GM12878 (cell line): ENCODE results near the gene TTYH1. TPM values are rescaled to one million over a fixed set of nuclear protein-coding genes. Genes with fewer than 3 reads are reported as not detected.

ENCODE experiments used
- ATAC-seq: fragments of 200-7000 bp; cut with Tn5 transposase; 3 replicates; pipeline ENCODE4 v1.9.1; 2020; ENCODE audit warnings: mild to moderate bottlenecking, moderate library complexity
- BruUV-seq: library from RNA; stranded (reverse); fragments of 400-500 nt; replicated peaks from 2 replicates; lab custom pipeline; 2021; lab: Mats Ljungman, UMichigan
- CTCF ChIA-PET: fragments of 300-600 bp; sonication (Branson Sonifier 250); formaldehyde crosslinking; extraction: SDS; loops from one replicate; lab custom pipeline; 2021; ENCODE audit warnings: inconsistent platforms; lab: Yijun Ruan, JAX
- POLR2A ChIA-PET: fragments of 350-600 bp; formaldehyde crosslinking; extraction: SDS; loops from one replicate; lab custom pipeline; 2021; ENCODE audit warnings: inconsistent platforms; lab: Charles Lee
- RAD21 ChIA-PET: fragments of 300-600 bp; sonication (Branson Sonifier 250); formaldehyde crosslinking; loops from one replicate; lab custom pipeline; 2023; ENCODE audit warnings: antibody characterized with exemption; ENCODE audit not compliant: unreplicated experiment; lab: Charles Lee
- SMC1A ChIA-PET: fragments of 300-600 bp; sonication (Branson Sonifier 250); formaldehyde crosslinking; loops from one replicate; lab custom pipeline; 2023; ENCODE audit not compliant: unreplicated experiment, uncharacterized antibody; lab: Charles Lee
- DNase-seq: peaks from one replicate; pipeline ENCODE4 v3.0.0-alpha.2; 2011; ENCODE audit warnings: low read depth, low spot score
- FAIRE-seq: peaks from 3 replicates; lab custom pipeline; 2011; peaks lifted over from hg19 to GRCh38; lab: Jason Lieb, UNC
- H2AFZ ChIP-seq: 2 replicates; pipeline ENCODE4 v1.6.0; 2011; ENCODE audit warnings: low read depth, low read length, control low read depth; ENCODE audit not compliant: control insufficient read depth
- H3K27ac ChIP-seq: 2 replicates; pipeline ENCODE4 v1.5.1; 2011; ENCODE audit warnings: control low read depth; ENCODE audit not compliant: control insufficient read depth, insufficient read depth
- H3K27me3 ChIP-seq, 2 experiments: replicated peaks in 1 of 2; 2 replicates each; pipeline versions ENCODE4 v1.6.0 to v1.6.1; 2011; ENCODE audit warnings: low read length in 1 of 2; ENCODE audit not compliant: control insufficient read depth in 2 of 2, insufficient read depth in 2 of 2
- H3K36me3 ChIP-seq, 2 experiments: 2 replicates each; pipeline ENCODE4 v1.5.1; 2011; ENCODE audit warnings: low read length in 1 of 2; ENCODE audit not compliant: control insufficient read depth in 2 of 2, insufficient read depth in 2 of 2
- H3K4me1 ChIP-seq: 2 replicates; pipeline ENCODE4 v1.6.1; 2011; ENCODE audit warnings: mild to moderate bottlenecking, low read length, moderate library complexity, mixed read lengths; ENCODE audit not compliant: control insufficient read depth, insufficient read depth
- H3K4me2 ChIP-seq: 2 replicates; pipeline ENCODE4 v1.6.0; 2011; ENCODE audit warnings: control low read depth; ENCODE audit not compliant: control insufficient read depth, insufficient read depth
- H3K4me3 ChIP-seq: fragments of 200-600 bp; sonication (generic); 2 replicates; pipeline ENCODE4 v1.5.1; 2016
- H3K79me2 ChIP-seq: 2 replicates; pipeline ENCODE4 v1.6.0; 2011; ENCODE audit warnings: low read length; ENCODE audit not compliant: control insufficient read depth, insufficient read depth
- H3K9ac ChIP-seq: 2 replicates; pipeline ENCODE4 v1.8.0; 2011; ENCODE audit warnings: low read length, control low read depth, mixed read lengths; ENCODE audit not compliant: control insufficient read depth, insufficient read depth
- H3K9me3 ChIP-seq: replicated peaks from 3 replicates; pipeline ENCODE4 v1.5.1; 2011; ENCODE audit warnings: mild to moderate bottlenecking, low read length; ENCODE audit not compliant: control insufficient read depth, insufficient read depth
- H4K20me1 ChIP-seq: 2 replicates; pipeline ENCODE4 v1.6.0; 2011; ENCODE audit not compliant: control insufficient read depth, insufficient read depth
- BHLHE40 ChIP-seq, 2 experiments: fragments of 450-650 bp in 1 of 2; IDR thresholded peaks; 2 replicates each; pipeline ENCODE4 v1.6.1; 2011 to 2017; ENCODE audit warnings: low read depth in 2 of 2, borderline replicate concordance in 1 of 2, improper control_type of control experiment in 1 of 2, low read length in 1 of 2, mild to moderate bottlenecking in 1 of 2
- CEBPB ChIP-seq, 2 experiments: fragments of 150-350 bp in 1 of 2; IDR thresholded peaks; 2 replicates each; pipeline ENCODE4 v1.6.1; 2012 to 2014; ENCODE audit warnings: low read depth in 2 of 2, low read length in 2 of 2, borderline replicate concordance in 1 of 2, inconsistent platforms in 1 of 2
- CREM ChIP-seq: IDR thresholded peaks from 2 replicates; pipeline ENCODE4 v1.6.1; 2014; ENCODE audit warnings: antibody characterized with exemption, low read depth
- E2F4 ChIP-seq: IDR thresholded peaks from 2 replicates; pipeline ENCODE4 v1.6.1; 2012; ENCODE audit warnings: low read depth, low read length, improper control_type of control experiment
- EP300 ChIP-seq, 2 experiments: fragments of 150-350 bp in 1 of 2; IDR thresholded peaks; 2 replicates each; pipeline ENCODE4 v1.6.1; 2011 to 2012; ENCODE audit warnings: low read depth in 2 of 2, low read length in 2 of 2, borderline replicate concordance in 1 of 2, improper control_type of control experiment in 1 of 2, inconsistent platforms in 1 of 2; ENCODE audit not compliant: control insufficient read depth in 1 of 2
- FOXM1 ChIP-seq: IDR thresholded peaks from 2 replicates; pipeline ENCODE4 v1.6.1; 2012; ENCODE audit warnings: low read depth, mild to moderate bottlenecking, inconsistent platforms, low read length, moderate library complexity
- IRF4 ChIP-seq: IDR thresholded peaks from 2 replicates; pipeline ENCODE4 v1.6.1; 2011; ENCODE audit warnings: low read depth, low read length
- KAT2A ChIP-seq: conservative IDR thresholded peaks from 2 replicates; pipeline ENCODE4 v1.6.1; 2011; ENCODE audit warnings: low read depth, low read length; ENCODE audit not compliant: control insufficient read depth
- MAX ChIP-seq: IDR thresholded peaks from 2 replicates; pipeline ENCODE4 v1.6.1; 2012; ENCODE audit warnings: low read depth, low read length, improper control_type of control experiment
- MTA2 ChIP-seq: fragments of 450-650 bp; IDR thresholded peaks from 2 replicates; pipeline ENCODE4 v1.6.1; 2016; ENCODE audit warnings: low read depth, mild to moderate bottlenecking, moderate library complexity
- NBN ChIP-seq: fragments of 450-650 bp; IDR thresholded peaks from 2 replicates; pipeline ENCODE4 v1.6.1; 2016
- NR2C1 ChIP-seq: fragments of 450-650 bp; IDR thresholded peaks from 2 replicates; pipeline ENCODE4 v1.6.1; 2017; ENCODE audit warnings: antibody characterized with exemption, mild to moderate bottlenecking, moderate library complexity
- PBX3 ChIP-seq: IDR thresholded peaks from 2 replicates; pipeline ENCODE4 v1.6.1; 2011; ENCODE audit warnings: mild to moderate bottlenecking, low read depth, low read length, moderate library complexity; ENCODE audit not compliant: insufficient replicate concordance
- POU2F2 ChIP-seq: IDR thresholded peaks from 3 replicates; pipeline ENCODE4 v1.6.1; 2011; ENCODE audit warnings: low read depth, mild to moderate bottlenecking, low read length, borderline replicate concordance
- RCOR1 ChIP-seq: conservative IDR thresholded peaks from 2 replicates; pipeline ENCODE4 v1.6.1; 2012; ENCODE audit warnings: low read depth, low read length, improper control_type of control experiment
- SMARCA5 ChIP-seq: fragments of 450-650 bp; IDR thresholded peaks from 2 replicates; pipeline ENCODE4 v1.6.1; 2017; ENCODE audit warnings: mild to moderate bottlenecking
- SP1 ChIP-seq: IDR thresholded peaks from one replicate; pipeline ENCODE4 v1.6.1; 2011; ENCODE audit warnings: low read depth, low read length
- SPI1 ChIP-seq: IDR thresholded peaks from 2 replicates; pipeline ENCODE4 v1.6.1; 2011; ENCODE audit warnings: low read depth, mild to moderate bottlenecking, low read length, moderate library complexity, borderline replicate concordance; ENCODE audit not compliant: insufficient read depth
- ZNF384 ChIP-seq: IDR thresholded peaks from 2 replicates; pipeline ENCODE4 v1.6.1; 2012; ENCODE audit warnings: low read depth, mild to moderate bottlenecking, low read length, improper control_type of control experiment, borderline replicate concordance
- ZNF622 ChIP-seq: fragments of 450-650 bp; IDR thresholded peaks from 2 replicates; pipeline ENCODE4 v1.6.1; 2017; ENCODE audit warnings: mild to moderate bottlenecking, inconsistent platforms
- WGBS: methylation state at CpG from one replicate; pipeline ENCODE4 v1.1.6; 2016; ENCODE audit warnings: low lambda C conversion rate; ENCODE audit not compliant: insufficient replicate concordance, insufficient coverage; ENCODE audit errors: missing lambda C conversion rate; 5-methylcytosine and 5-hydroxymethylcytosine counted together
- in situ Hi-C: fragments of 300-500 bp; cut with MboI; formaldehyde crosslinking; loops from 9 replicates; pipeline ENCODE4 v1.14.3; 2018; ENCODE audit warnings: mixed read lengths
- intact Hi-C: fragments of 100-400 bp; cut with micrococcal nuclease; formaldehyde crosslinking; loops from one replicate; pipeline ENCODE4 v1.14.2; 2022; ENCODE audit not compliant: unreplicated experiment
- polyA plus RNA-seq, 11 experiments: library from polyadenylated mRNA; depleted of rRNA in 4 of 11; unstranded in 6 of 11; stranded (reverse) in 5 of 11; fragments of >200 nt; fragmentation: Nextera tagmentation in 4 of 11; fragmentation: Illumina TruSeq in 1 of 11; extraction: Ambion mirVana in 4 of 11; extraction: Trizol in 1 of 11; gene quantifications; 1 replicate in 1 of 11; 2 replicates in 10 of 11; pipeline versions ENCODE4 v1.2.1 to v1.2.3, GENCODE V29; 2011 to 2016; ENCODE audit warnings: inconsistent platforms in 2 of 11, missing spikeins in 2 of 11, low read depth in 1 of 11
- total RNA-seq, 4 experiments: library from RNA; depleted of rRNA in 3 of 4; stranded (reverse); fragments of >200 nt in 3 of 4; fragmentation: Illumina TruSeq in 1 of 4; extraction: Trizol in 1 of 4; gene quantifications; 2 replicates each; pipeline versions ENCODE4 v1.2.1 to v1.2.3, GENCODE V29; 2013 to 2021

Gene TTYH1
- total and polyA plus RNA-seq, 10 of the 15 experiments (the other 5 are each of a cell fraction or from before 2014, with no cell fraction given): 0.01 to 0.36 (median 0.09) TPM; not detected in 3

GRCh38 chr19:54448774-54449700 lies 33.8 kb downstream of the TTYH1 start, which contains the start of gene LENG8:
LENG8 (plus strand) TSS chr19:54449199; CDS start chr19:54451345, 2,146 bp downstream.
- WGBS: under 1% methylated on average over 93 of the region's 96 CpGs
- DNase-seq: peak; percentile 95
- no TSS peak for BruUV-seq
- in situ Hi-C loops: no loop called here
- Histone ChIP-seq H3K27me3 (no peaks in the 10 kb centered on the region), H3K4me1 (no peaks in the 10 kb centered on the region), H3K27ac (peak within 1 kb of the TSS; percentile 93), H4K20me1 (peaks cover 7% of the 10 kb centered on the region), H3K79me2 (peaks cover 56% of the 10 kb centered on the region), H3K4me2 (peak within 1 kb of the TSS; percentile 89), H3K9me3 (no peaks in the 10 kb centered on the region), H3K9ac (peak within 1 kb of the TSS; percentile 92), H2AFZ (peak within 1 kb of the TSS; percentile 90), H3K4me3 (peak within 1 kb of the TSS; percentile 90), H3K36me3 (peaks cover 13 to 16% of the 10 kb centered on the region in 2 experiments)
- ChIA-PET RAD21 (interaction anchor here (0.6 to 1.6 kb wide), 4 partner anchors 14 to 80 kb away, joined by 3 to 12 read pairs (median 4); partner anchors contain the start of gene LENG9), POLR2A (interaction anchor here (0.5 to 1.6 kb wide), 14 partner anchors 10 to 338 kb away, joined by 3 to 16 read pairs (median 4); partner anchors contain the start of genes CNOT3, LENG9 and MBOAT7), SMC1A (interaction anchor here (0.6 to 1.3 kb wide), 5 partner anchors 15 to 226 kb away, joined by 3 to 5 read pairs (median 3); partner anchors contain the start of gene LENG9), CTCF (interaction anchor here (0.7 to 1.5 kb wide), 9 partner anchors 10 to 60 kb away, joined by 3 to 9 read pairs (median 4); partner anchors contain the start of gene LENG9)
- intact Hi-C loops: loop anchor here (1.0 kb wide), 1 partner anchor 14 kb away; the partner anchor contains the start of gene LENG9
- peak; percentile 92 for ATAC-seq
- FAIRE-seq: peak; percentile 98
- TF ChIP-seq MTA2: no peak
- peak; percentile 71; the same call in 1 of the 3 replicates for TF ChIP-seq POU2F2
- no peak for TF ChIP-seq CEBPB (IDR thresholded peaks at IDR 0.05; ENCODE audit: borderline replicate concordance in 1 of 2, low read depth in 2 of 2, low read length in 2 of 2)
- TF ChIP-seq IRF4: no peak
- TF ChIP-seq BHLHE40 (IDR thresholded peaks at IDR 0.05; ENCODE audit: borderline replicate concordance in 1 of 2, low read depth in 2 of 2, low read length in 1 of 2): peak in 1 of 2 experiments; percentile 67; a peak in 2 of 4 replicates
- TF ChIP-seq RCOR1: 0 out of 2 replicates have a peak, but pooled peaks have one; percentile 46
- no peak for TF ChIP-seq E2F4
- no peak for TF ChIP-seq MAX
- TF ChIP-seq SMARCA5: peak; percentile 85
- TF ChIP-seq ZNF384: peak; percentile 82
- TF ChIP-seq NBN: peak; percentile 86
- TF ChIP-seq ZNF622: no peak
- peak; percentile 93 for TF ChIP-seq SP1
- TF ChIP-seq FOXM1: no peak
- TF ChIP-seq SPI1: no peak
- TF ChIP-seq NR2C1: 0 out of 2 replicates have a peak, but pooled peaks have one; percentile 24
- no peak for TF ChIP-seq KAT2A
- peak; percentile 97 for TF ChIP-seq CREM
- TF ChIP-seq EP300 (IDR thresholded peaks at IDR 0.05; ENCODE audit: borderline replicate concordance in 1 of 2, control insufficient read depth in 1 of 2, low read depth in 2 of 2, low read length in 2 of 2): no peak
- TF ChIP-seq PBX3: no peak
